GM21576 (cell line): ENCODE data around the gene HYAL3.
"Not testable (repeated sequence)": the region's sequence is repeated elsewhere in the genome, so short reads cannot be mapped to it uniquely, and the experiment has no call there.

ENCODE experiments used
- ATAC-seq: cut with Tn5 transposase; IDR thresholded peaks from one replicate; pipeline ENCODE4 v1.9.1; 2021; ENCODE audit warnings: mild to moderate bottlenecking, moderate library complexity; ENCODE audit not compliant: unreplicated experiment

Gene HYAL3

DNA sequence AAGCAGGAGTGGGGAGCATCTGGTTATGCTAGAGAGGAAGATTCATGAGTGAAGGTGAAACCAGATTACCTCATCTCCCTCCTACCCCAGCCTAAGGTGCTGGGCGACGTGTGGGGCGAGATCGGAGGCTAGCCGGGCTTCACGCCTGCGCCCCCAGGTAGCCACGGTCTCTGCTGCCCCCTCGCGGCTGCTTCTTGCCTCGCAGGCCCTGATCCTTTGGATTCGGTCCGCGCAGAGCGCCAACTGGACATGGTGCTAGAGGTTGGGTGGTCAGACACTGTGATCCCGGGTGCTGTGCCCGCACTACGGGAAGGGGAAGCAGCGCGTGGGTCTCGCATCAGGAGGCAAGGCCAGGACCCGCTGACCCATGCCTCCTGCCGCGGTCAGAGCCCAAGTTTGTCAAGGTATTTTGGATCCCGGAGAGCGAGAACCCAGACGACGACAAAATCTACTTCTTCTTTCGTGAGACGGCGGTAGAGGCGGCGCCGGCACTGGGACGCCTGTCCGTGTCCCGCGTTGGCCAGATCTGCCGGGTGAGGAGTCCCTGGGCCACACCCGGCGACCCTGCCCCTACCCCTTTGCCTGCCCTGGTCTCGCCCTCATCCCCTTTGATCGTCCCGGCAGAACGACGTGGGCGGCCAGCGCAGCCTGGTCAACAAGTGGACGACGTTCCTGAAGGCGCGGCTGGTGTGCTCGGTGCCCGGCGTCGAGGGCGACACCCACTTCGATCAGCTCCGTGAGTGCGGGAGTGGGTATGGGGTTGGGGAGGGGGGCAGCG lies 26.1 kb downstream of the HYAL3 start:
- peak; percentile 81 for ATAC-seq

DNA sequence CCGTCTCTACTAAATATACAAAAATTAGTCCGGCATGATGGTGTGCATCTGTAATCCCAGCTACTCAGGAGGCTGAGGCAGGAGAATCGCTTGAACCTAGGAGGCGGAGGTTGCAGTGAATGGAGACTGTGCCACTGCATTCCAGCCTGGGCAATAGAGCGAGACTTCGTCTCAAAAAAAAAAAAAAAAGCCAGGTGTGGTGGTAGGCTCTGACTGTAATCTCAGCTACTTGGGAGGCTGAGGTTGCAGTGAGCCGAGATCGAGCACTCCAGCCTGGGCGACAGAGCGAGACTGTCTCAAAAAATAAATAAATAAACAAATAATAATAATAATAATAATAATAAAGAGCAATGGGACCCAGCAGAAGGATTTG lies 26.7 kb downstream of the HYAL3 start:
- ATAC-seq: not testable (repeated sequence)

DNA sequence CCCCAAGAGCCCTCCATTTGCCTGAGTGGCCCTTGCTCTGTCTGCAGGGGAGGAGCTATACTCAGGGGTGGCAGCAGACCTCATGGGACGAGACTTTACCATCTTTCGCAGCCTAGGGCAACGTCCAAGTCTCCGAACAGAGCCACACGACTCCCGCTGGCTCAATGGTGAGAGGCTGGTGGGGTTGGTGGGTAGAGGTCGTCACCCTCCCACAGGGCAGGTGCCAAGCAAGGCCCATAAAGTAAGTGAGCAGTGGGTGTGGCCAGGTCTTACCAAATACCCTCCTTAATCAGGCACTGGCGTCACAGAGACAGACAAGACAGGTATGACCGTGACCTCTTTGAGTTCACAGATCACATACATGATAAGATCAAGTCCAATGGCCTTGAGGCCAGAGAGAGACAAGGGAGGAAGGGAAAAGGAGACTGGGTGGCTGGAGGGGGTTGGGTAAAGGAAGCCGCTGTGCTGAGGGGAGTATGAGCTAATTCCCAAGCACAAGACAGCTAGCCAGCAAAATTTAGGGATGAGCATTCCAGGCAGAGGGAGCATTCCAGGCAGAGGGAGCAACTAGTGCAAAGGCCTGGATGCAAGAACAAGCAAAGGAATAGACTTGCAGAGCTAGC lies 27.8 kb downstream of the HYAL3 start:
- ATAC-seq: no peak

DNA sequence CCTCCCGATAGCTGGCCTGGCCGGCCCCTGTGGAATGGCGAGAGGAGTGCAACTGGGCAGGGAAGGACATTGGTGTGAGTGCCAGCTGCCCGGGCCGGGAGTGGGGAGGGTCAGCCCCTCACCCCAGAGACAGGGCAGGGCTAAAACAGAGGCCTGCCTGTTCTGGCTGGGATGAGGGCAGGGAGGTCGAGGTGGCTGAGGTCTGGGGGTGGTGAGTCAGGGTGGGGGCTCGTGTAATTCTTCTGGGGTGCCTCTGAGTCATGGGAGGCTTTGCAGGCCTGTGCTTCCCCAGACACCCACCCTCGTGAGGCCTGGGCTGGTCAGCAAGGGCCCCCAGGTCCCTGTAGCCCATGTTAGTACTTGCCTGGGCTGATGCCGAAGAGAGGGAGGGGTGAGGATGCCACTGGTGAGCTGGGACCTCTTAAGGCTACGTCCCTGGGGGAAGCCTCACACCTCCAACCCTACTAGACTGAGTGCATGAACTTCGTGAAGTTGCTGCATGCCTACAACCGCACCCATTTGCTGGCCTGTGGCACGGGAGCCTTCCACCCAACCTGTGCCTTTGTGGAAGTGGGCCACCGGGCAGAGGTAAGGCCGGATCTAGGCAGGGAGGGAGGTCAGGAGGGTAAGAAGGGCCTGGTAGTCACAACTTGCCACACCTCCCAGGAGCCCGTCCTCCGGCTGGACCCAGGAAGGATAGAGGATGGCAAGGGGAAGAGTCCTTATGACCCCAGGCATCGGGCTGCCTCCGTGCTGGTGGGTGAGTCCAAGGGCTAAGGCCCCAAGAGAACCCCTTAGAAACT lies 28.6 kb downstream of the HYAL3 start:
- no peak for ATAC-seq

DNA sequence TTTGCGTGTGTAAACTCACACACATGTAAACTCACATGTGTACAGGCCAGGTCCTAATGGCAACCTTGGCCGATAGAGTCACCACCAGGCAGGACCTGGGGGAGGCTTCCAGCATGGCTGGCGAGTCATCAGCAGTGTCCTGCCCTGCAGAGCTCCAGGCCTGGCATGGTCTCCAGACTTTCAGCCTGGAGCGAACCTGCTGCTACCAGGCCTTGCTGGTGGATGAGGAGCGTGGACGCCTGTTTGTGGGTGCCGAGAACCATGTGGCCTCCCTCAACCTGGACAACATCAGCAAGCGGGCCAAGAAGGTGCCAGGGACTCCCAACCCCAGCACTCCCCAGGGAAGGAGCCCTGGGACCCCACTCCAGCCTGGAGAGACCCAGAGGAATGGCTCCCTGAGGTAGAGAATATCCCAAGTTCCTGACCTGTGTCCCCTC lies 29.2 kb downstream of the HYAL3 start:
- ATAC-seq: no peak

DNA sequence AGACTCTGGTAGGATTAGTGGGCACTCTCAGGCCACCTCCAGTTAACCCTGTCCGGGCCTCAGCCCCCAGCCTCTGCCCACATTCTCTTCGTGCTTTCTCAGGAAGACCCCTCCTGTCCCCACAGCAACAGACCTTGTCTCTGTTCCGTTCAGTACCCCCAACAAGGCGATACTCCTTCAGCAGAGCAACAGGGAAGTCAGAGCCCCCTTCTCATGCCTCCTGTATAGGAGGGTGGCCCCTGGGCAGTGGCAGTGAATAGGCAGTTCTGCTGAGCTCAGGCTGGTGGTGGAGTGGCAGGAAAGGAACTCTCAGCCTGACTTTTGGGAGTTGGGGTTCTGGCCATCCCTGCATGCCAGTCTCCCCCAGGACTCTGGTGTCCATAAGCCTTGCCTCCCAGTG lies 29.7 kb downstream of the HYAL3 start:
- no peak for ATAC-seq

DNA sequence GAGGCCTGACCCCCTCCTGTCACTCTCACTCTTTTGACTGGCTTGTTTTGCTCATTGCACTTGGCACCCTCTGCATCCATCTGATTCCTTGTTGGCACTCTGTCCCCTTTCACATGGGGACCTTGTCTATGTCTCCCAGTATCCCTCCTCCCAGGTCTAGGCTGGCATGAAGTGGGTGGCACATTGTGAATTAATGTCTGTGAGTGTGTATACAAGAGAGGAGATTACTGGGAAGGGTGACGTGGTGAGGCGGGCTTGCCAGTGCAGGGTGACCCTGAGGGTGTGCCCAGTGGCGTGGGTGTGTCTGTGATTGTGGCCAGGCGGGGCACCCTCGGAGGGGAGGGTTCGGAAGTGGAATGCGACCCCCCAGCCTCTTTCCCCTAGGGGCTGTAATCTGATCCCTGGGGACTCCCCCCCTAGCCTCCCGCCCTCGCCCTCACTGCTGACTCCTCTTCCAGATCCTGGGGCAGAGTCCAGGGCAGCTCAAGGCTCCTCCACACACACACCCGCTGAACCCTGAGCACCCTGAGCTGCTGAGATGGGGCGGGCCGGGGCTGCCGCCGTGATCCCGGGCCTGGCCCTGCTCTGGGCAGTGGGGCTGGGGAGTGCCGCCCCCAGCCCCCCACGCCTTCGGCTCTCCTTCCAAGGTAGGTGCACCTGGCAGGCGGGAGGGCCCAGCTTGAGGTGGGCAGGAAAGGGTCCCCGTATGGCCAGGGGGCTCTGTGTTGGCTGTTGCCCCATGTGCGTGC lies 30.3 kb downstream of the HYAL3 start, which contains the start of gene SEMA3B:
TSS of gene SEMA3B (plus strand) at position 445 of the 749 bp plus-strand sequence. CDS start at position 539, 94 bp downstream.
- ATAC-seq: no peak

DNA sequence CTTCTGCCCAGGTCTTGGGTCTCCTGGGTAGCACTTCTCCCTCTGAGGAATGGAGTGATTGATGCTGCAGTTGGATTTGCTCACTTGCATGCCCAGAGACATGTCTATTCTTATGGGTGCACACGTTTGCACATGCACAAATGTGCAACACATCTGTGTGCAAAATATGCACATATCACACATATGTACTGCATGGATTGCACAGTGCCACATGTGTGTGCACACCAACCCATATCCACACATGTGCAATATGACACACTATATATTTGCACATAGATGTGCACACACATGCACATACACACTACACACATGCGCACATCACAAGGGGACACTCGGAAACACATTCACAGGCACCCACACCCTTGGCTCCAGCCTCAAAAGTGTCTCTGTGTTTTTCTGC lies 30.9 kb downstream of the HYAL3 start:
- no peak for ATAC-seq

DNA sequence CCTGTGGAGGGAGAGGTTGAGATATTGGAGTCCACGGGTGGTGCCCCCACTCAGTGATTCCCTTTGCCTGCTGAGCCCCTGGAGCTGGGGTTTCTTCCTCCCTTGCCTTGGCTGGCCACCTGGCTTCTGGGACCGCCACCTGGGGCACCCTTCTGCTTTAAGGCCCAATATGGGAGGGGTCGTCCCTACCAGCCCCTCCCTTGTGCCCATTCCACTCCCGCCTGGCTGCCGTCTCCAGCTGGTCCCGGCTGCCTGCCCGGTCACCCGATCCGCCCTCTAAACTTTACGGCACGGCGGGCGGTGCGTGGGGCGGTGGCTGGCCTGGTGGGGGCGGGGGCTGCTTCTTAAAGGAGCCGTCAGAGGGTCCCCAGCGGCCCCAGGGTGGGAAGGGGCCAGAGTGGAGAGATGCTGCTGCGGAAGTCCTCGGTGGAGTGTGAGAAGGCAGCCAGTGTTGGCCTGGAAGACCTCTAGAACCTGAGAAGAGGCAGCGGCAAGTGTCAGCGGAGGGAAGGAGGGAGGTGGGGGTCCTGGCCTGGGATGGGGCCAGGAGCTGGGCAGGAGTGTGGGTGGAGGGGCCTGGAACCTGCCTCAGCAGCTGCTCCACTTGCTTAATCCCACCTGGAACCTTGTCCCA lies 31.8 kb downstream of the HYAL3 start:
- ATAC-seq: no peak

DNA sequence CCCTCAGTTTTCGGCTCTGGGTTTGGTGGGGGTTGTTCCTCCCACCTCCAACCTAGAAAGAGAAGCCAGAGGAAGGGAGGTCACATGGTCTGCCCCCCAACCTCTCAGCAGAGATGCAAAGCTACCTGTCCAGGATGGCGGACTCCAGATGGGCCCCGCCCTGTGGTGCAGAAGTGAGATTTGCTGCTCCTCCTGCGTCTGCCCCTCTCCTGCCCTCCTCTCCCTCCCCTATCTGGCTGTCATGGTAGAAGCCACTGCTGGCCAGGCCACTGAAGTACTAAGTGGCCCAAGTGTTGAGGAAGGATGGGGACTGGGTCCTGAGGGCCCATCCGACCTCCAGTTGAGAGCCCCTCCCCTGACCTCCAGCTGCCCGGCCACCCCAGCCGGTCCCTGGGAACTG lies 32.4 kb downstream of the HYAL3 start:
- ATAC-seq: no peak

DNA sequence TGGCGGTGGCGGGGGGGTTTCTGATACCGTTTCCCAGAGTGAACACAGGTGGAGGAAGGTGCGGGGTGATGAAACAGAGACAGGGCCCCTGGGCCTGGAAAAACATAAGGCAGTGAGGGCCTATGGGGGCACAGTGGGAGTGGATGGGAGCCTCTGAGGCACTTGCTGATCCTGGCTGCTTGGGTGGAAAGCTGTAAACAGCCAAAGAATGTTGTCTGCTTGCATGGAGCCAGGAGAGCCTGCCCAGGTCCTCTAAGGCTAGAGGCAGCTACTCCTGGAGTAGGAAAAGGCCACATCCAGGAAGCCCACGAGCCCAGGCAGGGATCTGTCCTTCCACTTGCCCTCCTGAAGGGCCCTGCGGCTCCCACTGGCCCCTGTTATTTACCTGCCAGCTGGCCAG lies 33.2 kb downstream of the HYAL3 start:
- ATAC-seq: no peak

DNA sequence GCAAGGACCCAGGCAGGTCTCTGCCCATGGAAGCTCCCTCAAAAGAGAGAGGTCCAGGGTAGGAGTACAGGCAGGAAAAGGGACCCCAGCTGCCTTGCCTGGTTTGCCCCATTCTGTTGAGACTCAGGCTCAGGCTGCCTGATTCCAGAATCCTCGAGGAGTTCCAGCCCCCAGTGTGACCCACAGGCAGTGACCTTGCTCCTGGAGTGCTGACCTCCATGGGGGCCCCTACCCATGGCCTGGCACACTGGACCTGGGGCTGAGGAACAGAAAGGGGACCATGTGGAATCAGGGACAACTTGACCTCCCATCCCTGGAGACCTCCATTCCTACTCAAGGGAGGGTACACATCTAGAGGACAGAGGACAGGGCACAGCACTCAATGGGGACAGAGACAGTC lies 33.6 kb downstream of the HYAL3 start:
- no peak for ATAC-seq

DNA sequence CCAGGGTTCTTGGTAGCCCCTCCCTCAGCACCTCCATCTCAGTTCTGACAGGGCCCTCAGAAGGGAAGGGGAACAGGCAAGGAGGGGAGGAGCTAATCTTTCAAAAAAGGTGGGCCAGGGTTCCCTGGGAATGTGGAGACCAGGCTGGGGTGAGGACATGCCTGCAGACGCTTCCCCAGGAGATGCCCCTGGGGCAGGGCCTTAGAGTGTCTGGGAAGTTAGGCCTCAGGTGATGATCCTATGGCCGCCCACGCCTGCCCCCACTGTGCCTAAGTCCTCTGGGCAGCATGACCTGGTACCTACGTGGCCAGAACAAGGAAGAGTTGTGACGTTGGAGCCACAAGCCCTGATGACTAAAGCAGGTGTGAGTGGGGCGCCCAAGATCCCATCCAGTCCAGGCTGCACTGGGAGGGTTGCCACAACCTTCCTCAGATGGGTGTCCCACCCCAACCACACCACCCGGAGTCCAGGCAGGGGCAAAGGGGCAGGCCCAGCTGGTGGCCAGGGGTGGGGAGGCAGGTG lies 34.2 kb downstream of the HYAL3 start:
- ATAC-seq: no peak

DNA sequence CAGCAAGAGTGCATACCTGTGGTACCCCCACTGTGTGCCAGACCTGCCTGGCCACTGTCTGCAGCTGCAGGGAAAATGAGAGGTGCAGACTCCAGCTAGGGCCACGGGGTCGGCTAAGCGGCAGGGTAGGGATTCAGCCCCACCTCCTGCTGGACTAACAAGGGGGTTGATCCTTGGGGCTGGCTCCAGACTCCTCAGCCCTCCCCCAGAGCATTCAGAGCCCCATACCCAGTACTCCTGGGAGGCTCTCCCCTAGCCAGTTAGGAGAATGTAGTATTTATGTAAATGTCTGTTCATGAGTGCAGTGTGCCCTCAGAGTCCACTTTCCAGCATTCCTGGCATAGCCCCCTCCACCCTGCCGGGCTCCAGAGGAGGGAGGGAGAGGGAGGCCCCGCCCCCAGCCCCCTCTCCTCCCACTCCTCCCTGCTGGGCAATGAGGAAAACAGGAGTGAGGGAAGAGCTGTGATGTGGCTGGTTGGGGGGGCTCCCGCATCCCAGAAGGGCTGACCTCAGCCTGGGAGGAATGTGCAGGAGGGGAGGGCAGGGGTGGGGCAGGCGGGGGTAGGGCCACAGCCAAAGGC lies 34.7 kb downstream of the HYAL3 start:
- no peak for ATAC-seq

DNA sequence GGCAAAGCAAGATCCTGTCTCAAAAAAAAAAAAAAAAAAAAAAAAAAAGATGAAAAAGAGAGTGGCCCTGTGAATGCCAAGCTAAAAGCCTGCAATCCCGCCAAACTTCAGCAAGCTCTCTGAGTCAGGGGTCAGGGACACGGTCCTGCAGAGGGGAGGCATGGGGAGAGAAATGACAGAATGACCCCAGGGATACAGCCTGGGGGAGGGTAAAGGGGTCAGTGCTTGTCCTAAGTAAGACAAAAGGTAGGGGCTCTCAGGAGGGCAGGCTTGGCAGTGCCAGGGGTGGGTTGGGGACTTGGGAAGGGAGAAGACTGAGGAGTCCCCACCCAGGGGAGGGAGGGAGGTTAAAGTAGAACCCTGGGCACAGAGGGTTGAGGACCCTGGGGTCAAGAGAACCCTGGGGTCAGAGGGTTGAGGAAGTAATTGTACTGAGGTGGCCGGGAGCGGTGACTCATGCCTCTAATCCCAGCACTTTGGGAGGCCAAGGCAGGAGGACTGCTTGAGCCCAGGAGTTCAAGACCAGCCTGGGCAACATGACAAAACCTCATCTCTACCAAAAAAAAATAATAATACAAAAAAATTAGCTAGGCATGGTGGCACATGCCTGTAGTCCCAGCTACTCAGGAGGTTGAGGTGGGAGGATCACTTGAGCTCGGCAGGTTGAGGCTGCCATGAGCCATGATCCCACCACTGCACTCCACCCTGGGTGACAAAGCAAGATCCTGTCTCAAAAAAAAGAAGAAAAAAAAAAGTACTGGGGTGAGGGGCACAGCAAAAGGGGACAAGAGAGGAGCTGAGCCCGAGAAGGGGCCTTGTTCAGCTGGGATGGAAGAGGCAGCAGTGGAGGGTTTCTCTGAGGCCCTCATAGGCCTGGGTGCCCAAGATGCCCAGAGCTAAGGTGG lies 35.5 kb downstream of the HYAL3 start:
- no peak for ATAC-seq

DNA sequence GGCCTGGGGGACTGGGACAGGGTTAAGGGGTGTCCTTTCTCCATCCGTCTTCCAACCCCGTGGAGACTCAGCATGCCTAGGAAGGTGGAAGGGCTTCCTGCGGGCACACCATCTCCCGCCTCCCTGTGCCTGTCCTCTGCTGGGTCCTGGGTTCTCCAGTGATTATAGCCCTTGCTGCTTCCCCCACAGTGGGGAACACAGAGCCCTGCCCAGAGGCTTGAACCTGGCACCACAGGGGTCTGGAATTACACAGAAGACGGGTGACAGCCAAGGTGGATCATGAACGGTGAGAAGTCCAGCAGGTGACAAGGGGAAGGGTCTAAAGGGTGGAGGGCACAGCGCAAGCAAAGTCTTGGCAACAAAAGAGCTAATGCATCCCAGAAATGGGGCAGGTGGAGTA lies 36.4 kb downstream of the HYAL3 start:
- ATAC-seq: no peak

DNA sequence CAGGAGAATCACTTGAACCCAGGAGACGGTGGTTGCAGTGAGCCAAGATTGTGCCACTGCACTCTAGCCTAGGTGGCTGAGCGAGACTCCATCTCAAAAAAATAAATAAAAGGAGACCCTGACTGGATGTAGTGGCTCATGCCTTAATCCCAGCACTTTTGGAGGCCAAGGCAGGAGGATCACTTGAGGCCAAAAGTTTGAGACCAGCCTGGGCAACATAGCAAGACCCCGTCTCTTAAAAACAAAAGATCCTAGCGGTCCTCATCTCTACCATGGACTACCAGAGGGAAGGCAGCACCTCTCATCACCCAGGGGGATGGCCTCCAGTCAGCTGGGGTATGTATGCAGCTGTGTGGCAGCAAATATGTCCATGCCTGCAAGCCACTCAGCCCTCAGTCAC lies 37.0 kb downstream of the HYAL3 start:
- ATAC-seq: not testable (repeated sequence)

DNA sequence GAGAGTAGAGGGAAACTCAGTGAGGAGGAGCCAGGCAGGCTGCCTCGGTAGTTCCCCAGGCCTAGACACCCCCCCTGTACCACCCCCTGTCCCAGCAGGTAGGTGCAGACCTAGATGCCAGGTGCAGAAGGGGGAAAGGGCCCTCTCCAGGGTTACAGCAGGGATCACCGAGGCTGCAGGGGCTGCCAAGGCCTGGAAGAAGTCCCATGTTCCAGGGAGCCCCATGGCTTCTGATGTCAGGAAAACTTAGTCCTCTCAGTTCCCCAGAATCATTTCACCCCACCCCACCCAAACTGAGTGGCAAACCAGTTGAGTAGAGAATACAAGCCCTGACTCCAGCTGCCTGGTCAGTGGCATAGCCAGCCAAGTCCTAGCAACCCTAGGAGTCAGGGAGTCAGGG lies 37.7 kb downstream of the HYAL3 start:
- ATAC-seq: no peak

DNA sequence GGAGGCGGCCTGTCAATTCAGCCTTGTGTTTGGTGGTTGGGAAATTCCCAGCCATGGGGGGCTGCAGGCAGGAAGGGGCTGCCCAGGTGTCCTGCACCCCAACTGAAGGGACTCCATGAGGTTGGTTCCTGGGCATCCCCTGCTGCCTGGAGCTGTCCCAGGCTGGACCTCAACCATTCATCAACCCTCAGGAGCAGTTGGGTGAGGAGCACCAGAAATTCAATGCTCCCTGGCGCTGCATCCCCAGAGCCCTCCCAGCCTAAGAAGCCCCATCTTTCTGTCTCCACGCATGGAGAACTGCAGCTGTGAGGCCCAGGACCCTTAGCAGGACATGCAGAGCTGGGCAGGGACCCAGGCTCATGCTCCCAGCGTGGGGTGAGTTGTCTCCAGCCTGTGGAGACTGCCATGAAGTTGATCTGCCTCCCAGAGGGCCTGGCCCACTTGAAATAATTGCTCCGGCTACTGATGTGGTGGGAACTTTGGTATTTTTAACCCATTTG lies 38.2 kb downstream of the HYAL3 start:
- no peak for ATAC-seq
